Thyroid gland (tissue), 4 donors: ENCODE results near the gene CFAP58.

Experiments
- CTCF ChIP-seq, 6 experiments: fragments of 200-600 bp in 3 of 6; fragments of 450-650 bp in 3 of 6; sonication (generic) in 3 of 6; IDR thresholded peaks; one replicate each; pipeline ENCODE4 v1.5.1; 2016 to 2019; ENCODE audit warnings: antibody characterized with exemption in 6 of 6, mild to moderate bottlenecking in 2 of 6, inconsistent platforms in 1 of 6, moderate library complexity in 1 of 6
- POLR2A ChIP-seq, 2 donors: fragments of 450-650 bp; IDR thresholded peaks; one replicate each; pipeline ENCODE4 v1.6.1; 2017; ENCODE audit warnings: antibody characterized with exemption in 2 of 2, mild to moderate bottlenecking in 2 of 2, moderate library complexity in 1 of 2

GRCh38 chr10:104483582-104483981 lies 129.9 kb downstream of the CFAP58 start:
- TF ChIP-seq POLR2A (IDR thresholded peaks at IDR 0.05): no peak
- TF ChIP-seq CTCF (IDR thresholded peaks at IDR 0.05): no peak
